Stimulated activated CD4-positive, alpha-beta T cell treated with anti-CD3 and anti-CD28 coated beads, Interleukin-1b, Interleukin-23, amount 100 ng/mL, for 4 hours (primary cell): ENCODE measurements around the gene SLC12A4.

Experiments
- DNase-seq, 2 donors: peaks; one replicate each; pipeline ENCODE4 v3.0.0-alpha.2; 2020; ENCODE audit warnings: low read depth in 2 of 2

Gene SLC12A4

GRCh38 chr16:67893743-67894399, 74.6 kb downstream of the SLC12A4 start:
- DNase-seq, result no peak
